ENCODE data around the gene DNER. TPM values are rescaled to one million over a fixed set of nuclear protein-coding genes. Genes with fewer than 3 reads are reported as not detected.

The DNER gene
- total and polyA plus RNA-seq, 2 donors (not counting 3 experiments of a cell fraction or from before 2014, with no cell fraction given) = 0.01 TPM; not detected in 1

DNA sequence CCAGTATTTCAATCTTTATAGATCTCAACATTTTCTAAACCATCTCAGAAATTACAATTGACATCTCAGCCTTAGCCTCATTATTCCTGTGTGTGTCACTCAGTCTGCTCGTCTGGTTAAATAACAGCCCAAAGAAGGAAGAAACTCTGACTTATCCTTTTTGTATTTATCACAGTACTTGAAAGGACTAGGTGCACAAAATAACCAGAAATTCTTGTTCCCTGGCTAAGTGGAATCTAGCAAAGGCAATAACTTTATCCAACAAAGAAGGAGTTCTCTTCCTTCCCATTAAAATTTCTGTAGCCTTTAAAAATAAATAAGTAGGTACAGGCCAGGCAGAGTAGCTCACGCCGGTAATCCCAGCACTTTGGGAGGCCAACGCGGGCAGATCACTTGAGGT is 303.4 kb downstream of the DNER start:
- CTCF ChIA-PET = no interaction called here
- intact Hi-C loops (cut with micrococcal nuclease) (no loop called here), dilution Hi-C loops (cut with MboI; ENCODE audit: extremely low pct_ligation_motif_present, low sequenced_read_pairs) (no loop called here)
- no peak for FAIRE-seq
- H3K9me1 ChIP-seq (replicated peaks; ENCODE audit: control insufficient read depth, extremely low read depth, insufficient read depth, low read length) = no peaks in the 10 kb centered on the region
- no peaks in the 10 kb centered on the region for H3K27me3 ChIP-seq (ENCODE audit: control insufficient read depth in 2 of 2, insufficient read depth in 2 of 2, low read length in 2 of 2)
- no TSS peak for BruUV-seq (replicated peaks)
- no peak overlapping the region for H3K27ac ChIP-seq (ENCODE audit: insufficient read depth, low read depth, low read length)
- no peaks in the 10 kb centered on the region for H3K36me3 ChIP-seq (ENCODE audit: control insufficient read depth in 2 of 2, extremely low read depth in 1 of 2, insufficient read depth in 2 of 2, low read length in 2 of 2)
- no peak overlapping the region for H3K4me3 ChIP-seq (replicated peaks in 1 of 3; ENCODE audit: insufficient read depth in 1 of 3, low read depth in 1 of 3, low read length in 3 of 3)
- no peak for DNase-seq (ENCODE audit: low read depth, low spot score)
- H3K9me3 ChIP-seq (replicated peaks; ENCODE audit: control insufficient read depth, insufficient read depth, low read length) = no peaks in the 10 kb centered on the region
- no peaks in the 10 kb centered on the region for H4K20me1 ChIP-seq (replicated peaks; ENCODE audit: control insufficient read depth, extremely low read depth, insufficient read depth, low read length)
- H2AFZ ChIP-seq (ENCODE audit: low read depth, low read length) = no peak overlapping the region
- TF ChIP-seq POLR2AphosphoS5 (IDR thresholded peaks at IDR 0.05; ENCODE audit: insufficient read depth, low read depth, low read length) (no peak), FOS (IDR thresholded peaks at IDR 0.05; ENCODE audit: borderline replicate concordance, insufficient read depth, low read length) (no peak), MYC (IDR thresholded peaks at IDR 0.05; ENCODE audit: low read depth, low read length) (no peak), GATA2 (IDR thresholded peaks at IDR 0.05; ENCODE audit: insufficient read depth, insufficient read length, low read depth, low read length) (no peak), EZH2 (IDR thresholded peaks at IDR 0.05; ENCODE audit: borderline replicate concordance, low read depth, low read length, severe bottlenecking) (no peak), JUN (IDR thresholded peaks at IDR 0.05; ENCODE audit: borderline replicate concordance, insufficient read depth, insufficient read length, low read depth) (no peak), POLR2A (IDR thresholded peaks at IDR 0.05; ENCODE audit: low read depth, low read length) (no peak)
- TF ChIP-seq, protein P1, sequence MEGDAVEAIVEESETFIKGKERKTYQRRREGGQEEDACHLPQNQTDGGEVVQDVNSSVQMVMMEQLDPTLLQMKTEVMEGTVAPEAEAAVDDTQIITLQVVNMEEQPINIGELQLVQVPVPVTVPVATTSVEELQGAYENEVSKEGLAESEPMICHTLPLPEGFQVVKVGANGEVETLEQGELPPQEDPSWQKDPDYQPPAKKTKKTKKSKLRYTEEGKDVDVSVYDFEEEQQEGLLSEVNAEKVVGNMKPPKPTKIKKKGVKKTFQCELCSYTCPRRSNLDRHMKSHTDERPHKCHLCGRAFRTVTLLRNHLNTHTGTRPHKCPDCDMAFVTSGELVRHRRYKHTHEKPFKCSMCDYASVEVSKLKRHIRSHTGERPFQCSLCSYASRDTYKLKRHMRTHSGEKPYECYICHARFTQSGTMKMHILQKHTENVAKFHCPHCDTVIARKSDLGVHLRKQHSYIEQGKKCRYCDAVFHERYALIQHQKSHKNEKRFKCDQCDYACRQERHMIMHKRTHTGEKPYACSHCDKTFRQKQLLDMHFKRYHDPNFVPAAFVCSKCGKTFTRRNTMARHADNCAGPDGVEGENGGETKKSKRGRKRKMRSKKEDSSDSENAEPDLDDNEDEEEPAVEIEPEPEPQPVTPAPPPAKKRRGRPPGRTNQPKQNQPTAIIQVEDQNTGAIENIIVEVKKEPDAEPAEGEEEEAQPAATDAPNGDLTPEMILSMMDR (IDR thresholded peaks at IDR 0.05; ENCODE audit: extremely low read depth in 1 of 2, insufficient read depth in 1 of 2, low read depth in 1 of 2, low read length in 2 of 2) = no peak
- TF ChIP-seq, protein P2, sequence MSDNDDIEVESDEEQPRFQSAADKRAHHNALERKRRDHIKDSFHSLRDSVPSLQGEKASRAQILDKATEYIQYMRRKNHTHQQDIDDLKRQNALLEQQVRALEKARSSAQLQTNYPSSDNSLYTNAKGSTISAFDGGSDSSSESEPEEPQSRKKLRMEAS (IDR thresholded peaks at IDR 0.05; ENCODE audit: insufficient read depth, insufficient read length) = no peak
- no peak overlapping the region for H3K9ac ChIP-seq (replicated peaks; ENCODE audit: extremely low read depth, insufficient read depth, low read length)
- no peak overlapping the region for H3K4me2 ChIP-seq (ENCODE audit: insufficient read depth, low read length)
- H3K4me1 ChIP-seq (ENCODE audit: control insufficient read depth, extremely low read depth, insufficient read depth, low read length) = peaks cover 11% of the 10 kb centered on the region
- no peaks in the 10 kb centered on the region for H3K79me2 ChIP-seq (ENCODE audit: control insufficient read depth, insufficient read depth, low read length)
- POLR2A ChIA-PET = no interaction called here
